Measurements from ENCODE around the gene NSMF.

GRCh38 chr9:137458194-137459151 lies 661 bp downstream of the NSMF start:
- TF ChIP-seq CTCF (conservative IDR thresholded peaks at IDR 0.05; ENCODE audit: low read depth in 2 of 2) (no peak), POLR2AphosphoS5 (IDR thresholded peaks at IDR 0.05; ENCODE audit: low read depth) (no peak), ZNF462 (CRISPR knock-in tag; IDR thresholded peaks at IDR 0.05) (no peak)
